Esophagus (tissue), 2 donors: ENCODE results near the gene SLC24A4. TPM values are rescaled to one million over a fixed set of nuclear protein-coding genes. Genes with fewer than 3 reads are reported as not detected.

Experiments
- H3K27ac ChIP-seq, 2 donors: one replicate each; pipeline ENCODE4 v1.5.1; 2013; ENCODE audit warnings: low read depth in 2 of 2, mild to moderate bottlenecking in 2 of 2, inconsistent platforms in 1 of 2, low read length in 1 of 2, moderate library complexity in 1 of 2
- H3K27me3 ChIP-seq, 2 donors: one replicate each; pipeline ENCODE4 v1.6.1; 2013; ENCODE audit warnings: low read length in 2 of 2, control low read depth in 1 of 2, mild to moderate bottlenecking in 1 of 2; ENCODE audit not compliant: insufficient read depth in 2 of 2, control insufficient read depth in 1 of 2
- H3K36me3 ChIP-seq, 2 donors: one replicate each; pipeline ENCODE4 v1.6.1; 2013; ENCODE audit warnings: low read length in 1 of 2; ENCODE audit not compliant: control insufficient read depth in 2 of 2, insufficient read depth in 2 of 2
- H3K4me1 ChIP-seq, 2 donors: one replicate each; pipeline ENCODE4 v1.6.1; 2013; ENCODE audit warnings: low read length in 1 of 2; ENCODE audit not compliant: control insufficient read depth in 2 of 2, insufficient read depth in 2 of 2
- H3K4me3 ChIP-seq, 2 donors: one replicate each; pipeline ENCODE4 v1.5.1; 2013; ENCODE audit warnings: low read length in 2 of 2, mild to moderate bottlenecking in 2 of 2, low read depth in 1 of 2, moderate library complexity in 1 of 2
- H3K9me3 ChIP-seq, 2 donors: one replicate each; pipeline ENCODE4 v1.6.1; 2013; ENCODE audit warnings: mild to moderate bottlenecking in 2 of 2, low read depth in 1 of 2, low read length in 1 of 2, moderate library complexity in 1 of 2; ENCODE audit not compliant: control insufficient read depth in 2 of 2, insufficient read depth in 1 of 2
- WGBS, 2 donors: extraction: QIAGEN DNeasy Blood & Tissue Kit; methylation state at CpG; one replicate each; pipeline ENCODE4 v1.1.7; 2013; 5-methylcytosine and 5-hydroxymethylcytosine counted together
- polyA plus RNA-seq, 2 donors: library from polyadenylated mRNA; stranded (reverse); fragments of 200-250 nt; gene quantifications; one replicate each; pipeline ENCODE4 v1.2.3, GENCODE V29; 2013
- donor health status: healthy with polysubstance abuse.
- donor health status: Bipolar disorder and iron deficiency.

SLC24A4 gene
- polyA plus RNA-seq, 2 donors: 0.04 TPM

- Histone ChIP-seq H3K4me1 (no peaks in the 10 kb centered on the region), H3K4me3 (no peak overlapping the region), H3K36me3 (no peaks in the 10 kb centered on the region), H3K9me3 (no peaks in the 10 kb centered on the region), H3K27me3 (no peaks in the 10 kb centered on the region), H3K27ac (peak overlapping the region in 1 of 2 donors; percentile 15)
- WGBS, 2 donors: 93% methylated on average over 3 of the region's 3 CpGs
These were observed 151.1 kb downstream of the SLC24A4 start for GRCh38 chr14:92473969-92474535.

DNA sequence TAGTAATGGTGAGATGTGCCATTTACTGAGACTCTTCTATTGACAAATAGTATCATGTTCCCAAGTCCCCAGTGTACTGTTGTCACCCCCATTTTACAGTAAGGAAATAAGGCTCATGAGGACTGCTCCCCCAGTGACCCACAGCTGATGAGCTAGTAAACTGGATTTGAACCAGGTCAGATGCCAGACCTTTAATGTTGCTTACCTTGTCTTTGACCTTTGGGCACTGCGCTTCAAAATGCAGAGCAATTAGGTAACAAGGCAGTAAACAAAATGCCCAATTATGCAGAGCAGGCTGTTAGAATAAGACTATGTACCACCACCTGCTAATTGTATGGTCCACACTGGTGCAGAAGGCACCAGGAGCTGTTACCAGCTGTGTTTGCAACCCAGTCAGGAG is 152.1 kb downstream of the SLC24A4 start:
- Histone ChIP-seq H3K27me3 (no peaks in the 10 kb centered on the region), H3K27ac (peak overlapping the region in 1 of 2 donors; percentile 10), H3K9me3 (no peaks in the 10 kb centered on the region), H3K36me3 (no peaks in the 10 kb centered on the region), H3K4me1 (no peaks in the 10 kb centered on the region), H3K4me3 (no peak overlapping the region)
- 83 to 97% methylated on average over 1 of the region's 1 CpG for WGBS, 2 donors

DNA sequence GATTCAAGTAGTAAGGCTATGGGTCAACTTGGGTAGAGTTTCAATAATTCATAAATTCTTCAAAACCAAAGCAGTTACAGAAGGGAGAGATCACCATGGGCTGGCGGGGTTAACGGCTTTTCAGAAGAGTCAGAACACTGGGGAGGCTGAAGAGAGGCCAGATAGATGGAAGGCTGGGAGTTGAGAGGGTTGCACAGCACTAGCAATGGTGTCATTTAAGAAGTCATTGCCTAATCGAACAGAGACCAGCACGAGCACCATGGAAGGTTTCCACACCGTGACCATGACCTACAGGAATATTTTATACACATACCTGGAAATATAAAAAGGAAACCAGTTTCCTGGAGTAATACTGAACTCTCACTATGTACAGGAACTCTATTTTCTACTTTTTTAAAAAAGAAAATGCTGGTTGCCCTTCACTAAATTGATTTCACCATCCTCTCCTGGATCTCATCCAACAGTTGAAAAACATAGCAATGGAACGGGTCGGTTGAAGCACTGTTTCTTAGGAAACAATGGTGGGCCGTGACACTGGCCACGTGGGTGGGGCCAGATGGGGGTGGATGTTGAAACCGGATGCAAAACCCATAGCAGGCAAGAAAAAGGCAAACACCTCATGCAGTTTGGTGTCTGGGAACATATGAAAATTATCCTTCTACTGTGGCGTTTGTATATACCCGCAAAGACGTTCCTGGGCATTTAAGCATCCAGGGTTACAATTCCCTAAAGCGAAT is 152.7 kb downstream of the SLC24A4 start:
- Histone ChIP-seq H3K4me1 (no peaks in the 10 kb centered on the region), H3K4me3 (no peak overlapping the region), H3K9me3 (no peaks in the 10 kb centered on the region), H3K36me3 (no peaks in the 10 kb centered on the region), H3K27ac (peak overlapping the region in 1 of 2 donors; percentile 10), H3K27me3 (no peaks in the 10 kb centered on the region)
- 65 to 70% methylated on average over 14 of the region's 14 CpGs for WGBS, 2 donors

DNA sequence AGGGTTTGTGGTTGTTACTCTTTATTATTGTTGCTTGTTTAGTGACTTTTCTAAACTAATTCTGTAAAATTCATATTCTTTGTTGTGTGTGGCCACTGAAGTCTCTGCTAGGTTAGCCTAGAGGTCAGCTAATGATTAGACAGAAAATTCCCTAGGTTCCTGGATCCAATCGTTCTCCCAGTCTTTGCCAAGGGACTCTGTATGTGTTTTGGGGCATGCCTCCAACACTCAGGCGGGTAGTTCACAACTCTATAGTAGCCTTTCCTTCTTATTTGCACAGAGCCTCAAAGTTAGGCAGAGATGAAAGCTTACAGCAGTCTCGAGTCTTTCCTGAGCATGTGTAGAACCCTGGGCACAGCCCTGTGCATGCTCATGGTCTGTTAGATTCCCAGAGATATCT is 157.9 kb downstream of the SLC24A4 start:
- Histone ChIP-seq H3K4me3 (no peak overlapping the region), H3K9me3 (peaks cover 0 to 2% of the 10 kb centered on the region in 2 donors), H3K4me1 (peaks cover 2 to 6% of the 10 kb centered on the region in 2 donors), H3K27me3 (no peaks in the 10 kb centered on the region), H3K36me3 (no peaks in the 10 kb centered on the region), H3K27ac (no peak overlapping the region)
- 68 to 74% methylated on average over 3 of the region's 3 CpGs for WGBS, 2 donors

DNA sequence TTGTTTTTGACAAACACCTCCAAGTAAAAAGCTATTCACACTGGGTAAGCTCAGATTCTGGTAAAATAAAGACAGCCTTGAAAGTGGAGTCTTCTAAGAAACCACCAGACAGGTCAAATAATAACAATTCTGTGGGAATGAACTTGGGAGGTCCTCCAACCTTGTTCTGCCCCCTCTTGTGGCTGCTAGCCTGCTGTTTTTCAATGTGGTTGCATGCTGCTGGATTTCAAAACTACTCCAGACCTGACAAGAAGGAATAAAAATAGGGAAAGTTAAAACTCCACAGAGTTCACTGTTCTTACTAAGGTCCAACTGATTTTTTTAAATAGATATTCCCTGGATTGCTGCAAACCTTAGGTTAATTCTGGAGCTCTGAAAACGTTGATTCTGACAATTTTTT is 158.4 kb downstream of the SLC24A4 start:
- Histone ChIP-seq H3K4me1 (peaks cover 2 to 6% of the 10 kb centered on the region in 2 donors), H3K27me3 (no peaks in the 10 kb centered on the region), H3K27ac (no peak overlapping the region), H3K4me3 (no peak overlapping the region), H3K9me3 (peaks cover 0 to 2% of the 10 kb centered on the region in 2 donors), H3K36me3 (no peaks in the 10 kb centered on the region)
- 32 to 41% methylated on average over 1 of the region's 1 CpG for WGBS, 2 donors

- Histone ChIP-seq H3K27me3 (no peaks in the 10 kb centered on the region), H3K4me1 (peaks cover 2 to 6% of the 10 kb centered on the region in 2 donors), H3K36me3 (no peaks in the 10 kb centered on the region), H3K27ac (no peak overlapping the region), H3K9me3 (peaks cover 0 to 2% of the 10 kb centered on the region in 2 donors), H3K4me3 (no peak overlapping the region)
- 40 to 57% methylated on average over 1 of the region's 1 CpG for WGBS, 2 donors
These were observed 159.0 kb downstream of the SLC24A4 start for GRCh38 chr14:92481811-92482555.

- Histone ChIP-seq H3K9me3 (peaks cover 0 to 2% of the 10 kb centered on the region in 2 donors), H3K4me1 (peaks cover 2 to 6% of the 10 kb centered on the region in 2 donors), H3K4me3 (no peak overlapping the region), H3K27ac (no peak overlapping the region), H3K27me3 (no peaks in the 10 kb centered on the region), H3K36me3 (no peaks in the 10 kb centered on the region)
- WGBS, 2 donors: 85 to 93% methylated on average over 9 of the region's 9 CpGs
These were observed 159.8 kb downstream of the SLC24A4 start for GRCh38 chr14:92482621-92483319.

DNA sequence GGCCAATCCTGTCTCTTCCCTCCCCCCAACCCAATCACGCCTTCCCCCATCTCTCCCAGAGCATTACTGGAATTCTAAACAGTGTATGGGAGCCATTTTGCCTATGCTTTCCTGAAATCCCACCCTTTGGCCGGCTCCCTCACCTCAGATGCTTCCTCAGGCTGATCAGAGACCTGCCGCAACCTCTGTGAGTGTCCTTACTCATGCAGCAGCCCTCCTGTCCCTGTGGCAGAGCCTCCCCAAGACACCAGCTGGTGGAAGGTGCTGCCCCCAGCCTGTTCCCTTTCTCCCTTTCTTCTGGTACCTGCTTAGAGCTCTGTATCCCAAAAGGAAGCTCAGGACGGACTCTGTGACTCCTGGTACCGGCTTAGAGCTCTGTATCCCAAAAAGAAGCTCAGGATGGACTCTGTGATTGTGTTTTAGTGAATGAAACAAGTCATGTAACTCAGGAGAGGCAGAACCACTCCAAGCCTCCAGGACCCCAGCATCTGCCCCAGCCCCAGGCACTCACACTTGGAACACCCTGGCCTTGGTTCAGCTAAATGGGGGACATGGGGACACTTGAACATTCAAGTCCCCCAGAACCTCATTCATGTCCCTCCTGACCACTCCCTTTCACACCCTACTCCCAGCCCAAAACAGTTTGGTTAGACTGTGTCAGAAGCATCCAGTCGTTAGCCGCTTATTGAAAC is 161.3 kb downstream of the SLC24A4 start:
- Histone ChIP-seq H3K9me3 (peaks cover 0 to 2% of the 10 kb centered on the region in 2 donors), H3K27ac (no peak overlapping the region), H3K27me3 (no peaks in the 10 kb centered on the region), H3K36me3 (no peaks in the 10 kb centered on the region), H3K4me3 (no peak overlapping the region), H3K4me1 (peaks cover 2 to 6% of the 10 kb centered on the region in 2 donors)
- WGBS, 2 donors: 85 to 87% methylated on average over 7 of the region's 7 CpGs

DNA sequence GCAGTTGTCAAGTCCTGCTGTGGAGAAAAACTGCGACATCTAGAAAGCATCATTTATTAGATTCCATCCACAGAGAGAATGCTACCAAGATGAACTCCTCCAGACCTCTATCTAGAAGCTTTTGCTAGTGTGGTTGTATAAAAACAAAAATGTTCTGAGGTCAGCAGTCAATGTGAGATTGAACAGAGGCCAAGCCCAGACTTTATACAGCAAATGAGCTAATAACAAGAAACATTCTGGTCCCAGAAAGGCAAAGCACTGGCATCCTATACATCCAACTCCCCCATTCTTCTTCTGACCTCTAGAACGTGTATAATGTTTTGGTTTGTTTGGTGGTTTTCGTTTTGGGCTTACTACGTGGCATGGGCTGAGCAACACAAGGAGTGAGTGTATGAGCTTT is 163.9 kb downstream of the SLC24A4 start:
- 73 to 78% methylated on average over 4 of the region's 4 CpGs for WGBS, 2 donors
- H3K9me3 ChIP-seq: peaks cover 0 to 2% of the 10 kb centered on the region in 2 donors
- no peak overlapping the region for H3K27ac ChIP-seq
- H3K36me3 ChIP-seq: no peaks in the 10 kb centered on the region
- peaks cover 2 to 6% of the 10 kb centered on the region in 2 donors for H3K4me1 ChIP-seq
- H3K27me3 ChIP-seq: no peaks in the 10 kb centered on the region
- H3K4me3 ChIP-seq: no peak overlapping the region
